Measurements from ENCODE around the gene DMGDH.
A peak's percentile ranks its signal among the peaks of the same experiment; 100 is the strongest.

- TF ChIP-seq CTCF (IDR thresholded peaks at IDR 0.05; ENCODE audit: borderline replicate concordance, extremely low read depth, low read length, poor library complexity, severe bottlenecking) (peak; percentile 4), EZH2 (IDR thresholded peaks at IDR 0.05; ENCODE audit: borderline replicate concordance, low read depth, low read length, severe bottlenecking) (no peak)
Observed at GRCh38 chr5:79075646-79076426, 6.4 kb upstream of the DMGDH start.

All from DND-41 (cell line).